Stimulated activated naive CD8-positive, alpha-beta T cell treated with anti-CD3 and anti-CD28 coated beads, Interleukin-15, amount 100 ng/mL, for 72 hours (primary cell): Measurements from ENCODE around the gene AXIN1.
"Not testable (repeated sequence)": the region's sequence is repeated elsewhere in the genome, so short reads cannot be mapped to it uniquely, and the experiment has no call there.

ENCODE experiments used
- ATAC-seq: fragments of 150-1000 bp; cut with Tn5 transposase; 2 replicates; pipeline ENCODE4 v1.10.0; 2021; ENCODE audit warnings: mild to moderate bottlenecking, moderate library complexity
- DNase-seq, 2 donors: peaks; one replicate each; pipeline ENCODE4 v3.0.0; 2021 to 2022
- H3K27ac Mint-ChIP-seq, 2 donors: one replicate each; pipeline ENCODE4 v1.8.0; 2022; ENCODE audit warnings: mild to moderate bottlenecking in 2 of 2, mixed read lengths in 2 of 2, moderate library complexity in 2 of 2
- H3K27me3 Mint-ChIP-seq: one replicate; pipeline ENCODE4 v1.8.0; 2022; ENCODE audit warnings: mixed read lengths
- H3K4me1 Mint-ChIP-seq: one replicate; pipeline ENCODE4 v1.8.0; 2022; ENCODE audit warnings: mild to moderate bottlenecking, mixed read lengths
- H3K4me3 Mint-ChIP-seq, 2 donors: one replicate each; pipeline ENCODE4 v1.8.0; 2022; ENCODE audit warnings: mild to moderate bottlenecking in 2 of 2, mixed read lengths in 2 of 2, moderate library complexity in 1 of 2
- H3K9me3 Mint-ChIP-seq, 2 donors: one replicate each; pipeline ENCODE4 v1.8.0; 2022; ENCODE audit warnings: mixed read lengths in 2 of 2

Gene AXIN1

DNA sequence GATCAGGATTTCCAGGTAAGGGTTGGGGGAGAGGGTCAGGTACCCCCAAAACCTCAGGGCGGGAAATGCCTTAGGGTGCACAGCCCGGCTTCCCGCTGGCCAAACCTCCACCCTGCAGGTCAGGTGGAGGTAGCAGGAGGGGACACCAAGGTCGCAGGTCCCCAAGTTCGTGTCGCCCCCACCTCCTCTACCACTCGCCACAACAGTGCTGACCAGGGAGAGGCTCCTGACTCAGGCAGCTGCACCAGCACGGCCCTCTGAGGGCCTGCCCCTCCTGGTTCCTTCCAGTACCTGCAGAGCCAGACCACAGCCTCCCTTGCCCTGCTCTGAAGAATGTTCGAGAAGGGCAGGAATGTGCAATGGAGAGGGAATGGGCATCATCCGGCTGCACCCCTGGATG, 14.0 kb upstream of the AXIN1 start:
- no peaks in the 10 kb centered on the region for H3K9me3 Mint-ChIP-seq
- H3K4me3 Mint-ChIP-seq = no peak overlapping the region
- ATAC-seq = no peak
- H3K4me1 Mint-ChIP-seq = peaks cover 29% of the 10 kb centered on the region
- H3K27ac Mint-ChIP-seq = no peak overlapping the region
- H3K27me3 Mint-ChIP-seq = no peaks in the 10 kb centered on the region
- no peak for DNase-seq

DNA sequence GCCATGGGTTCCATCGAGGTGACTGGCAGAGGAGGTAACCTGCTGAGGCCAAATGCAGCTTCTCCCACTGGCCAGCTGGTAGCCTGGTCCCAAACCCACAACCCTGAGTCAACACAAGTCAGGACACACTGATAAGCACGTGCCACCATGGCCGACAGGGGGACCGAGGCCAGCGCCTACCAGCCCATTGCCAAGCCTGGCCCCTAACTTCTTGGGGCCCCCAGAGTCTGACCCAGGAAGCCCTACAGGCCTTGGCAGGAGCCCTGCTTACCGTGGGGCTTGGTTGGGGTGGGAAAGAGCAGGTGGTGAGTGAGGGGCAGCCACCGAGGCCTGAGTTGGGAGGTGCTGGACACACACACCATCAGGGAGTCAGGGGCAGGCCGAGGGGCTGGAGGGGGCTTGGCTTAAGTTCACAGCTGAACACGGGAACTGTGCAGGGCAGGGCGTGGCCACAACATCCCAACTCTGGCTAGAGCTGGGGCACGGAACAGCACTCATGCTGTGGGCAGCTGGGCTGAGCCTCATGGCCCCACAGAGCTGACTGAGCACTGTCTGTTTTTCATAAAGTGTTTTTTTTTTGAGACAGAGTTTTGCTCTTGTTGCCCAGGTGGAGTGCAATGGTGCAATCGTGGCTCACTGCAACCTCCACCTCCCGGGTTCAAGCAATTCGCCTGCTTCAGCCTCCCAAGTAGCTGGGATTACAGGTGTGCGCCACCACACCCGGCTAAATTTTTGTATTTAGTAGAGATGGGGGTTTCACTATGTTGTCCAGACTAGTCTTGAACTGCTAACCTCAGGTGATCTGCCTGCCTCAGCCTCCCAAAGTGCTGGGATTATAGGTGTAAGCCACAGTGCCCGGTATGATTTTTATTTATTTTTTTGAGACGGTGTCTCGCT, 12.3 kb upstream of the AXIN1 start:
- no peak overlapping the region for H3K27ac Mint-ChIP-seq
- ATAC-seq = no peak
- H3K9me3 Mint-ChIP-seq = no peaks in the 10 kb centered on the region
- no peaks in the 10 kb centered on the region for H3K27me3 Mint-ChIP-seq
- peaks cover 19% of the 10 kb centered on the region for H3K4me1 Mint-ChIP-seq
- DNase-seq = no peak
- H3K4me3 Mint-ChIP-seq = no peak overlapping the region

DNA sequence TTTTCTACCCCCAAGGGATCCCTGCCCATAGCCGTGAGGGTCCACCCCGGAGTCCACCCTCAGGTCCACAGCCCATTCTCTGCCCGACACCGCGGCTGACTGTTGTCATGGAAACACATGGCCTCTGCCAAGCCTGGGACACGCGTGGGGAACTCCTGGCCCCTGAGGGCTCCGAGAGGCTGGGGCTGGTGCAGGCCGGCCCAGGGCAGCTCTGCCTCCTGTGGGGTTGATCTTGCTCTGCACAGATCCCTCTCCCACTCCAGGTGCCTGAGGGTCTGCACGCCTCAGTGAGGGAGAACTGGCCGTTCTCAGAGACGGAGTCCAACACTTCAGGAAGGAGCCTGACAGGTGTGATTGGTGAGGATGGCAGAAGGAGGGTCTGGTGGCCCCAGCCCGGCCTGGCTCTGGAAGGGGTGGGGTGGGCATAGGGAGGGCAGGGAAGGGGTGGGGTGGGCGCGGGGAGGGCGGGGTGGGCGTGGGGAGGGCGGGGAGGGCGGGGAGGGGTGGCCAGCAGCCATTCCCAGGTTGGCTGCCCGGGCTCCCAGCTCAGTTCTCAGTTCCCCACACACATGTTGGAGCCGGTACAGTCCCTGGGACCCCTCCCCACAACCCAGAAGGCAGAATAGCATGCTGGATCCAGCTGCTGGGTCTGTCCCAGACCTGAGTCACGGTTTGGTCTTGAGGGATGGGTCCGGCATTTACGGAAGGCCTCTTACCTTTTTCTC, 11.4 kb upstream of the AXIN1 start:
- ATAC-seq (no peak), DNase-seq (no peak)
- H3K4me1 Mint-ChIP-seq = peaks cover 10% of the 10 kb centered on the region
- H3K27me3 Mint-ChIP-seq = no peaks in the 10 kb centered on the region
- no peak overlapping the region for H3K4me3 Mint-ChIP-seq
- H3K9me3 Mint-ChIP-seq = no peaks in the 10 kb centered on the region
- no peak overlapping the region for H3K27ac Mint-ChIP-seq

- Mint-ChIP-seq H3K27ac (no peak overlapping the region), H3K4me3 (no peak overlapping the region), H3K9me3 (no peaks in the 10 kb centered on the region), H3K4me1 (peaks cover 9% of the 10 kb centered on the region), H3K27me3 (no peaks in the 10 kb centered on the region)
- no peak for DNase-seq
- ATAC-seq = no peak
Observed at GRCh38 chr16:363110-363765, 10.7 kb upstream of the AXIN1 start.

GRCh38 chr16:362702-362999, 10.1 kb upstream of the AXIN1 start:
- not testable (repeated sequence) for H3K4me3 Mint-ChIP-seq

GRCh38 chr16:361872-362701, 9.6 kb upstream of the AXIN1 start:
- Mint-ChIP-seq H3K4me3 (peak overlapping the region; percentile 52 to 76), H3K4me1 (peaks cover 9% of the 10 kb centered on the region), H3K27ac (peak overlapping the region in 1 of 2 donors; percentile 6)

More at GRCh38 chr16:362702-362999, 10.1 kb upstream of the AXIN1 start:
- ATAC-seq, H3K27me3 Mint-ChIP-seq, H3K27ac Mint-ChIP-seq, DNase-seq, H3K4me1 Mint-ChIP-seq, H3K9me3 Mint-ChIP-seq: not testable (repeated sequence)

GRCh38 chr16:361341-361871, 8.9 kb upstream of the AXIN1 start:
- DNase-seq (no peak), ATAC-seq (no peak)
- Mint-ChIP-seq H3K9me3 (no peaks in the 10 kb centered on the region), H3K27me3 (no peaks in the 10 kb centered on the region), H3K27ac (no peak overlapping the region), H3K4me1 (peaks cover 9% of the 10 kb centered on the region), H3K4me3 (no peak overlapping the region)

More at GRCh38 chr16:361872-362701, 9.6 kb upstream of the AXIN1 start:
- no peaks in the 10 kb centered on the region for H3K9me3 Mint-ChIP-seq
- ATAC-seq (peak; percentile 88), DNase-seq (peak; percentile 70 to 79)
- H3K27me3 Mint-ChIP-seq = no peaks in the 10 kb centered on the region

- H3K9me3 Mint-ChIP-seq = no peaks in the 10 kb centered on the region
- no peak overlapping the region for H3K4me3 Mint-ChIP-seq
- peaks cover 9% of the 10 kb centered on the region for H3K4me1 Mint-ChIP-seq
- DNase-seq (no peak), ATAC-seq (no peak)
- H3K27ac Mint-ChIP-seq = no peak overlapping the region
- no peaks in the 10 kb centered on the region for H3K27me3 Mint-ChIP-seq
Observed at GRCh38 chr16:360698-361336, 8.3 kb upstream of the AXIN1 start.

DNA sequence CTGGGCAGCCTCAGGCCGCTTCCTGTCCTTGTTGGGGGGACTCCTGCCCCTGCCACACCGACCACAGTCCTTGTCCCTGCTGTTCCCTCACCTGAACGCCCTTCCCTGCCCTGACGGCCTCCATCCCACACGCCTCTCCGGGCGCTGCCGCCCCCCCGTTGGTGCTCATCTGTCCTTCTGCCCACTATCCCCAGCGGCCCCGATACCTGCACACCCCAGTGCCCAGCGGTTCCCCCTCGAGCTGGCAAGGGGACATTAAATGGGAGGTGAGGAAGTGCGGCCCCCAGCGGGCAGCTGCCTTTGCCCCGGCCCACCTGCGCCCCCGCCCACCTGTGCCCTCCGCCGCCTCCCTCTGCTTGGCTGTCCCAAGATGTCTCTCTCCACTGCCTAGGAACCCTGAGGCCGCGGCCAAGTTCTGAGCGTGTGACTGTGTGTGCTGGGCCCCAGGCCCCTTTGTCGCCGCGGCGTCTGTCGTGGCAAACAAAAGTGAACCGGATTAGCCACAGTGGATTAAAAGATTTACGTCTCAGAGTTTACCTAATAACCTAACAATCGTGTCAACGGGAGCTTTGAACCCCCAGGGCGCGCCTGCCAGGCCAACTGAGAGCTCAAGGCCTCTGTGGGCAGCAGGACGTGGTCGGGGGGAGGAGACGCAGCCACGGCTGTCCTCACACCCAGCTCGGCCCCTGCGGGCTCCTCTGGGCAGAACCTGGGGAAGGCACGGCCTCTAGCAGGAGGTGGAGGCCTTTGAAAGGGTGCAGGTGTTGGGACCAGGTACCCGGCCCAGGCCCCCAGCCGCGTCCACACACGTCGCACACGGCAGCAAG, 7.6 kb upstream of the AXIN1 start:
- Mint-ChIP-seq H3K4me1 (peaks cover 16% of the 10 kb centered on the region), H3K4me3 (no peak overlapping the region), H3K27ac (no peak overlapping the region), H3K9me3 (no peaks in the 10 kb centered on the region), H3K27me3 (no peaks in the 10 kb centered on the region)
- ATAC-seq (no peak), DNase-seq (no peak)

GRCh38 chr16:359067-359763, 6.7 kb upstream of the AXIN1 start:
- H3K9me3 Mint-ChIP-seq = no peaks in the 10 kb centered on the region
- H3K27me3 Mint-ChIP-seq = no peaks in the 10 kb centered on the region
- no peak overlapping the region for H3K27ac Mint-ChIP-seq
- DNase-seq (no peak), ATAC-seq (no peak)
- no peak overlapping the region for H3K4me3 Mint-ChIP-seq
- H3K4me1 Mint-ChIP-seq = peaks cover 25% of the 10 kb centered on the region

DNA sequence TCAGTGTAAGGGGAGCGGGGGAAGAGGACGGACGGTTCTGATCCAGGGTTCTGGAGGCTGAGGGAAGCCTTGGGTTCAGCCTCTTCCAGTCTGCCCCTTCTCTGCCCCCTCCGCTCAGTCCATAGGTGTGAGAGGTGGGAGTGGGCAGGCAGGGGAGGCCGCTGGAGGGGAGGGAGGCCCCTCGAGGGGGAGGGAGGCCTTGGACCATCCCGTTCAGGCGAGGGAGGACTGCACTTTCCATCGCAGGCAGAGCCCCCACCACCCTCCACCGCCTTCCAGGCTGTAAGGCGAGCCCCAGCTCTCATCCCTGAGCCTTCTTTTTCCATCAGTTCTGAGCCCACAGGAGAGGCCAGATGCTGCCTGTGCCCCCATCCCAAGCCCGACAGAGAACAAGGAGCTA, 4.2 kb upstream of the AXIN1 start:
- Mint-ChIP-seq H3K4me1 (peaks cover 26% of the 10 kb centered on the region), H3K9me3 (no peaks in the 10 kb centered on the region), H3K4me3 (no peak overlapping the region), H3K27ac (no peak overlapping the region), H3K27me3 (no peaks in the 10 kb centered on the region)
- no peak for ATAC-seq
- no peak for DNase-seq

- H3K4me1 Mint-ChIP-seq = peaks cover 38% of the 10 kb centered on the region
- peak overlapping the region; percentile 48 to 95 for H3K27ac Mint-ChIP-seq
- ATAC-seq (no peak), DNase-seq (no peak)
- no peaks in the 10 kb centered on the region for H3K9me3 Mint-ChIP-seq
- no peaks in the 10 kb centered on the region for H3K27me3 Mint-ChIP-seq
- peak overlapping the region; percentile 44 to 59 for H3K4me3 Mint-ChIP-seq
Observed at GRCh38 chr16:354971-355461, 2.5 kb upstream of the AXIN1 start.

- H3K27ac Mint-ChIP-seq = no peak overlapping the region
- no peaks in the 10 kb centered on the region for H3K9me3 Mint-ChIP-seq
- H3K4me1 Mint-ChIP-seq = peaks cover 45% of the 10 kb centered on the region
- H3K4me3 Mint-ChIP-seq = peak overlapping the region; percentile 10 to 45
- H3K27me3 Mint-ChIP-seq = no peaks in the 10 kb centered on the region
- no peak for DNase-seq
- ATAC-seq = no peak
Observed at GRCh38 chr16:354291-354881, 1.9 kb upstream of the AXIN1 start.
